GM12878 (cell line): ENCODE measurements around the gene FBLN7. TPM values are rescaled to one million over a fixed set of nuclear protein-coding genes. Genes with fewer than 3 reads are reported as not detected.

ENCODE experiments used
- ATAC-seq: fragments of 200-7000 bp; cut with Tn5 transposase; 3 replicates; pipeline ENCODE4 v1.9.1; 2020; ENCODE audit warnings: mild to moderate bottlenecking, moderate library complexity
- BruUV-seq: library from RNA; stranded (reverse); fragments of 400-500 nt; replicated peaks from 2 replicates; lab custom pipeline; 2021; lab: Mats Ljungman, UMichigan
- CTCF ChIA-PET: fragments of 300-600 bp; sonication (Branson Sonifier 250); formaldehyde crosslinking; extraction: SDS; loops from one replicate; lab custom pipeline; 2021; ENCODE audit warnings: inconsistent platforms; lab: Yijun Ruan, JAX
- POLR2A ChIA-PET: fragments of 350-600 bp; formaldehyde crosslinking; extraction: SDS; loops from one replicate; lab custom pipeline; 2021; ENCODE audit warnings: inconsistent platforms; lab: Charles Lee
- RAD21 ChIA-PET: fragments of 300-600 bp; sonication (Branson Sonifier 250); formaldehyde crosslinking; loops from one replicate; lab custom pipeline; 2023; ENCODE audit warnings: antibody characterized with exemption; ENCODE audit not compliant: unreplicated experiment; lab: Charles Lee
- SMC1A ChIA-PET: fragments of 300-600 bp; sonication (Branson Sonifier 250); formaldehyde crosslinking; loops from one replicate; lab custom pipeline; 2023; ENCODE audit not compliant: unreplicated experiment, uncharacterized antibody; lab: Charles Lee
- DNase-seq: peaks from one replicate; pipeline ENCODE4 v3.0.0-alpha.2; 2011; ENCODE audit warnings: low read depth, low spot score
- FAIRE-seq: peaks from 3 replicates; lab custom pipeline; 2011; peaks lifted over from hg19 to GRCh38; lab: Jason Lieb, UNC
- H2AFZ ChIP-seq: 2 replicates; pipeline ENCODE4 v1.6.0; 2011; ENCODE audit warnings: low read depth, low read length, control low read depth; ENCODE audit not compliant: control insufficient read depth
- H3K27ac ChIP-seq: 2 replicates; pipeline ENCODE4 v1.5.1; 2011; ENCODE audit warnings: control low read depth; ENCODE audit not compliant: control insufficient read depth, insufficient read depth
- H3K27me3 ChIP-seq, 2 experiments: replicated peaks in 1 of 2; 2 replicates each; pipeline versions ENCODE4 v1.6.0 to v1.6.1; 2011; ENCODE audit warnings: low read length in 1 of 2; ENCODE audit not compliant: control insufficient read depth in 2 of 2, insufficient read depth in 2 of 2
- H3K36me3 ChIP-seq, 2 experiments: 2 replicates each; pipeline ENCODE4 v1.5.1; 2011; ENCODE audit warnings: low read length in 1 of 2; ENCODE audit not compliant: control insufficient read depth in 2 of 2, insufficient read depth in 2 of 2
- H3K4me1 ChIP-seq: 2 replicates; pipeline ENCODE4 v1.6.1; 2011; ENCODE audit warnings: mild to moderate bottlenecking, low read length, moderate library complexity, mixed read lengths; ENCODE audit not compliant: control insufficient read depth, insufficient read depth
- H3K4me2 ChIP-seq: 2 replicates; pipeline ENCODE4 v1.6.0; 2011; ENCODE audit warnings: control low read depth; ENCODE audit not compliant: control insufficient read depth, insufficient read depth
- H3K4me3 ChIP-seq: fragments of 200-600 bp; sonication (generic); 2 replicates; pipeline ENCODE4 v1.5.1; 2016
- H3K79me2 ChIP-seq: 2 replicates; pipeline ENCODE4 v1.6.0; 2011; ENCODE audit warnings: low read length; ENCODE audit not compliant: control insufficient read depth, insufficient read depth
- H3K9ac ChIP-seq: 2 replicates; pipeline ENCODE4 v1.8.0; 2011; ENCODE audit warnings: low read length, control low read depth, mixed read lengths; ENCODE audit not compliant: control insufficient read depth, insufficient read depth
- H3K9me3 ChIP-seq: replicated peaks from 3 replicates; pipeline ENCODE4 v1.5.1; 2011; ENCODE audit warnings: mild to moderate bottlenecking, low read length; ENCODE audit not compliant: control insufficient read depth, insufficient read depth
- H4K20me1 ChIP-seq: 2 replicates; pipeline ENCODE4 v1.6.0; 2011; ENCODE audit not compliant: control insufficient read depth, insufficient read depth
- CBX5 ChIP-seq: sonication (generic); IDR thresholded peaks from 2 replicates; pipeline ENCODE4 v1.6.1; 2016; ENCODE audit warnings: low read depth, moderate library complexity, mild to moderate bottlenecking, inconsistent platforms
- MTA2 ChIP-seq: fragments of 450-650 bp; IDR thresholded peaks from 2 replicates; pipeline ENCODE4 v1.6.1; 2016; ENCODE audit warnings: low read depth, mild to moderate bottlenecking, moderate library complexity
- NFYA ChIP-seq: IDR thresholded peaks from 2 replicates; pipeline ENCODE4 v1.6.1; 2011; ENCODE audit warnings: low read depth, mild to moderate bottlenecking, low read length, improper control_type of control experiment, borderline replicate concordance
- NRF1 ChIP-seq: conservative IDR thresholded peaks from 2 replicates; pipeline ENCODE4 v1.6.1; 2011; ENCODE audit warnings: mild to moderate bottlenecking, low read depth, low read length, improper control_type of control experiment
- SREBF1 ChIP-seq: IDR thresholded peaks from 2 replicates; pipeline ENCODE4 v1.6.1; 2012; ENCODE audit warnings: mild to moderate bottlenecking, low read length
- SRF ChIP-seq, 2 experiments: IDR thresholded peaks; 2 replicates each; pipeline ENCODE4 v1.6.1; 2011; ENCODE audit warnings: low read depth in 2 of 2, low read length in 2 of 2, mild to moderate bottlenecking in 1 of 2, moderate library complexity in 1 of 2
- ZSCAN29 ChIP-seq: fragments of 450-650 bp; IDR thresholded peaks from 2 replicates; pipeline ENCODE4 v1.6.1; 2017; ENCODE audit warnings: mild to moderate bottlenecking, moderate library complexity
- WGBS: methylation state at CpG from one replicate; pipeline ENCODE4 v1.1.6; 2016; ENCODE audit warnings: low lambda C conversion rate; ENCODE audit not compliant: insufficient replicate concordance, insufficient coverage; ENCODE audit errors: missing lambda C conversion rate; 5-methylcytosine and 5-hydroxymethylcytosine counted together
- in situ Hi-C: fragments of 300-500 bp; cut with MboI; formaldehyde crosslinking; loops from 9 replicates; pipeline ENCODE4 v1.14.3; 2018; ENCODE audit warnings: mixed read lengths
- intact Hi-C: fragments of 100-400 bp; cut with micrococcal nuclease; formaldehyde crosslinking; loops from one replicate; pipeline ENCODE4 v1.14.2; 2022; ENCODE audit not compliant: unreplicated experiment
- polyA plus RNA-seq, 11 experiments: library from polyadenylated mRNA; depleted of rRNA in 4 of 11; unstranded in 6 of 11; stranded (reverse) in 5 of 11; fragments of >200 nt; fragmentation: Nextera tagmentation in 4 of 11; fragmentation: Illumina TruSeq in 1 of 11; extraction: Ambion mirVana in 4 of 11; extraction: Trizol in 1 of 11; gene quantifications; 1 replicate in 1 of 11; 2 replicates in 10 of 11; pipeline versions ENCODE4 v1.2.1 to v1.2.3, GENCODE V29; 2011 to 2016; ENCODE audit warnings: inconsistent platforms in 2 of 11, missing spikeins in 2 of 11, low read depth in 1 of 11
- total RNA-seq, 4 experiments: library from RNA; depleted of rRNA in 3 of 4; stranded (reverse); fragments of >200 nt in 3 of 4; fragmentation: Illumina TruSeq in 1 of 4; extraction: Trizol in 1 of 4; gene quantifications; 2 replicates each; pipeline versions ENCODE4 v1.2.1 to v1.2.3, GENCODE V29; 2013 to 2021

The FBLN7 gene
- total and polyA plus RNA-seq, 10 of the 15 experiments (the other 5 are each of a cell fraction or from before 2014, with no cell fraction given) = 0.01 to 0.10 (median 0.01) TPM; not detected in 7

DNA sequence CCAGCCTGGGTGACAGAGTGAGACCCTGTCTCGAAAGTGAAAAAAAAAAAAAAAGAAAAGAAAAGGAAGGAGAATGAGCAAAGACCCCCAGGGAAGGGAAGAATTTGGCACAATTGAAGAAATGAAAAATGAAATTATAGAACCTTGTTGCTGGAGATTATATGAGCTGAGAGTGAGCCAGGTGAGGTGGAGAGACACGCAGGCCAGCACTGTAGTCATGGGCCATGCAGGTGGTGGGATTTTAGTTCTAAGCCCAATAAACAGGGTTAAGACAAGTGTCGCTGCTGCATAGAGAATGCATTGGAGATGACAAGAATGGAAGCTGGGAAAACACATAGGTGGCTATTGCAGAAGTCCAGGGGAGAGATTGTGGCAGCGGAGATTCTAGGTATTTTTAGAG, 32.3 kb downstream of the FBLN7 start:
- Histone ChIP-seq H4K20me1 (no peaks in the 10 kb centered on the region), H3K4me2 (no peak overlapping the region), H3K79me2 (no peaks in the 10 kb centered on the region), H3K27ac (no peak overlapping the region), H3K4me3 (no peak overlapping the region), H2AFZ (no peak overlapping the region), H3K9me3 (no peaks in the 10 kb centered on the region), H3K4me1 (no peaks in the 10 kb centered on the region), H3K27me3 (no peaks in the 10 kb centered on the region), H3K36me3 (no peaks in the 10 kb centered on the region), H3K9ac (no peak overlapping the region)
- ChIA-PET CTCF (no interaction called here), SMC1A (no interaction called here), POLR2A (no interaction called here), RAD21 (interaction anchor here (0.7 kb wide), 1 partner anchor 283 kb away, joined by 3 read pairs; no protein-coding TSS in a partner anchor)
- WGBS = 58% methylated on average over 4 of the region's 4 CpGs
- BruUV-seq = no TSS peak
- in situ Hi-C loops = no loop called here
- no peak for DNase-seq
- no peak for ATAC-seq
- TF ChIP-seq MTA2 (no peak), NFYA (no peak)
- FAIRE-seq = no peak
- intact Hi-C loops = loop anchor here (5.0 kb wide), 1 partner anchor 48 kb away; no protein-coding TSS in a partner anchor

DNA sequence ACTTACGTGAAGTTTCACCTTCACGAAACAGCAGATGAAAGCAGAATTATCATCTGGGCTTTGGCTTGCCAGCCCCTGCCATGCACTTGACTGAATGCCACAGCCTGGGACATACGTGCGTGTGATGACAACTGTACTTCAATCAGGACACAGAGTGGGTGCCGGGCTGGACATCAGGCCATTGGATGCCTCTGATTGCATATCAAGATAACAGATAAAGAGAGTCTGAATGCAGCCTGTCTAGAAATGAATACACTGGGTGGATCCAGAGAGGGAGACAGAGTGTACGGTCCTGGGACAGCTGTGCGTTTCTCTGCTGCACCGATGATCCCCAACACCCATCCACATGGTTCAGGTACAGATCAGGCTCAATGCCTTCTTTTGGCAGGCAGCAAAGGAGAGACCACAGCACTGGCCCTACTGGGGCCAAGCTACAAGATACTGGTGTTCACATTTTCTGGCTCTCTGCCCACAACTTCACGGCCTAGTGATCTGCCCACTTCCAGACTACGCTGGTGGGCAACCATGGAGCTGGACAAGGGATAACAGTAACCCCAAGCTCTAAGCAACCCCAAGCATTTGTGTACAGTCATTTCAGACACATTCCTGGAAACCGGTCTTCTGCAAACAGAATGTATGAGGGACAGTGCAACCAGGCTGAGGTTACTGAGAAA, 35.6 kb downstream of the FBLN7 start:
- ChIA-PET POLR2A (no interaction called here), SMC1A (no interaction called here), CTCF (no interaction called here), RAD21 (no interaction called here)
- Histone ChIP-seq H3K9me3 (no peaks in the 10 kb centered on the region), H3K4me1 (no peaks in the 10 kb centered on the region), H3K79me2 (no peaks in the 10 kb centered on the region), H3K4me2 (no peak overlapping the region), H2AFZ (no peak overlapping the region), H3K4me3 (no peak overlapping the region), H3K36me3 (no peaks in the 10 kb centered on the region), H3K27ac (no peak overlapping the region), H3K9ac (no peak overlapping the region), H4K20me1 (no peaks in the 10 kb centered on the region), H3K27me3 (no peaks in the 10 kb centered on the region)
- in situ Hi-C loops = no loop called here
- WGBS = 85% methylated on average over 11 of the region's 11 CpGs
- FAIRE-seq = no peak
- intact Hi-C loops = loop anchor here (5.0 kb wide), 1 partner anchor 51 kb away; no protein-coding TSS in a partner anchor
- no peak for ATAC-seq
- BruUV-seq = no TSS peak
- TF ChIP-seq CBX5 = no peak
- no peak for TF ChIP-seq NRF1
- no peak for TF ChIP-seq ZSCAN29
- TF ChIP-seq SREBF1 = no peak
- no peak for TF ChIP-seq SRF (IDR thresholded peaks at IDR 0.05; ENCODE audit: low read depth in 2 of 2, low read length in 2 of 2)
- DNase-seq = no peak
